Bronchus fibroblast of lung (primary cell): ENCODE results near the gene KLF1. TPM values are rescaled to one million over a fixed set of nuclear protein-coding genes. Genes with fewer than 3 reads are reported as not detected.

ENCODE experiments used
- total RNA-seq: library from RNA; depleted of rRNA; stranded (reverse); fragments of >200 nt; gene quantifications from 2 replicates; pipeline ENCODE4 v1.2.3, GENCODE V29; 2015

The KLF1 gene
- total RNA-seq, result 0.17 TPM in 1 of 2 replicates, not detected in the other

DNA sequence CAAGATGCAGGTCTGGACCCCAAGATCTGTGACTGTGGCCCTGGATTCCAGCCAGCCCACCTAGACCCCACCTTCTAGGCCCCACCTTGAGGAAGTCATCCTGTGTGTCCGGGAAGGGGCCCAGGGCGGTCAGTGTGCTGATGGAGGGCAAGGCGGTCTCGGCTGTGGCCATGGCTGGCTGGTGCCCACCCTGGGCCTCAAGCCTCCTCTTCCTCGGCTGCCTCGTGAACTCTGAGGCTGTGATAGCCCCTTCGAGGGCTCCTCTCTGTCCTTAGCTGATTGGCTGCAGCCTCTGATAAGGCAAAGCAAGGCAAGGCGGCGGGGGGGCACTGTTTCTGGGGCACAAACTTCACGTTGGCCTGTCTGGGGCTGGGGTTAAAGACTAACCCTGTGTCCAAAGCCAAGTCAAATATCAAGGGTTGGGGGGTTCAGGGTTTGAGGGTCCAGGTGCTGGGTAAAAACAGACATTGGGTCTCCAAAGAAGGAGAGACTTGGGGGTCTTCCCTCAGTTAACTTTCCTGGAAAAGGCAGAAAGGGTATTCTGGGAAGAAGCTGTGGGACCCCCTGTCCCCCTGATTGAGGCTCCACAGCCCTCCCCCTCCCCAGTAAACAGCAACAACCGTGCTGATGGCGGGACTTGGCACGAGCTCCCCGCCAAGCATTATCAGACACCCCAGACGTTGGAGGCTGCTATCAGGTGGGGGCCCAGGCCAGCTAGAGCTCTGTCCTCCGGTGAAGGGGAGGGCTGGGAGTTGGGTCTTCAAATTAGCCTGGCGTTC, at the start of gene KLF1:
Gene KLF1 (minus strand): TSS at position 233 of the 779 bp plus-strand sequence. CDS start 61 bp downstream, at position 172.

DNA sequence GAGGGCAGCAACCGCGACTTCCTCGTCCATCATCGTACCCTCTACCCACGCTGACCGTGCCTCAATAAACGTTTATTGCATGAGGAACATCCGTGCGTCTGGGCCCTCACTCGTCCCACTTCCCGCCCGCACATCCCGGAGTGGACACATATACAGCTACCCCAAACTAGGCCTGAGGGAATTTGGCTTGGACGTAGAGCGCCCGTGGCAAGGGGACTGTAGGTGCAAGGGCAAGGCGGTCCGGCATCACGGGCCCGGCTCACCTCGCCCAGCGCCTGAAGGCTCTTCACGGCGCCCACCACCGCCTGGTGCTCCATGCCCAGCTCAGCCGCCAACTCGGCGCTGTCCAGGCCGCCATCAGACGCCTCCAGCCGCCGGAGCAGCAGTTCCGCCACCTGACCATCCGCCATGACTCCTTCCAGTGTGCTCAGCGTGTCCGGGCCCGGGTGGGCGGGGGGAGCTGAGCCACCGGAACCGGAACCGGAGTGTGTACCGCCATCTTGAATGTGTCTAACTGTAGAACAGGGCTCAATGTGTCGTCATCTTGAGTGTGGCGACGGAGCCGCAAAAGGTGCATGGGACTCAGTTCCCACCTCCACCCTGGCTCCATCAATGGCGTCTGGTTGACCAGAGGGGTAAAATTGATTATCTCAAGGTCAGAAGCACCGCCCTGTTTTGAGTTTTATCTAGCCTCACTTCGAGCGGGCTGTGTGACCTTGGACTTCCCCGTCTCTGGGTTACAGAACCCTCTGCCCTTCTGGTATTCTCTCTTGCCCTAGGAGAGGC, 46.5 kb upstream of the KLF1 start, which contains the start of gene FARSA:
Gene FARSA (minus strand): TSS at position 425 of the 786 bp plus-strand sequence. CDS start 15 bp downstream, at position 410.

DNA sequence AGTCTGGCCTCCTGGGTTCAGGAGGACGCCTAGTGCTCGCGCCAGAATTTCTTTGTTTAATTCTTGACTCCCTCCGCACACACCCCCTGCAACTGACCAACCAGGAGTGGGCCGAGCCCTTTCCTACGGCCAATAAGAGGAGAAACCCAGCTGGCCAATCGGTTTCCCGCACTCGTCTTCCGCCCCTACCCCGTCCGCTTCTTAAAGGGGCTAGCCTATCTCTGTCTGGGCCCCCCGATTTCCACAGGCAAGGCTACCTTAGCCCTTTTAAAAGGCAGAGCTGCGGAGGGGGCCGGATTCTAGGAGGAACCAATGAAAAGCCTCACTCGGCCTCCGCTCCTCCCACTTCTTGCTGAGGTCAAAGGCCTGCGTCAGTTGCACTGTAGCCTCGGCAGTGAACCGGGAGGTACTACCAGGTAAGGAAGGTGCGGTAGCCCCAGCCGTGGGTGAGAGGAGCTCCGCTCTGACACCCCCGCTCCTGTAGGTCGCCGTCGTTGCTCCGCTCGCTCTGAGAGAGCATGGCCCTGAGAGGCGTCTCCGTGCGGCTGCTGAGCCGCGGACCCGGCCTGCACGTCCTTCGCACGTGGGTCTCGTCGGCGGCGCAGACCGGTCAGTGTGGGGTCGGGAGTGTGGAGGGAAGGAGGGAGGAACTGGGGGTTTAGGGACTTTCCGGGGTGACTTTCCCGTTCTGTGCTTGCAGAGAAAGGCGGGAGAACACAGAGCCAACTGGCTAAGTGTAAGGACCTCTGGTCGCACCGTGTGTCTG, 4.0 kb upstream of the KLF1 start, which contains the start of gene GCDH:
Gene GCDH (plus strand): TSS at position 374 of the 766 bp plus-strand sequence. CDS start 145 bp downstream, at position 519.

DNA sequence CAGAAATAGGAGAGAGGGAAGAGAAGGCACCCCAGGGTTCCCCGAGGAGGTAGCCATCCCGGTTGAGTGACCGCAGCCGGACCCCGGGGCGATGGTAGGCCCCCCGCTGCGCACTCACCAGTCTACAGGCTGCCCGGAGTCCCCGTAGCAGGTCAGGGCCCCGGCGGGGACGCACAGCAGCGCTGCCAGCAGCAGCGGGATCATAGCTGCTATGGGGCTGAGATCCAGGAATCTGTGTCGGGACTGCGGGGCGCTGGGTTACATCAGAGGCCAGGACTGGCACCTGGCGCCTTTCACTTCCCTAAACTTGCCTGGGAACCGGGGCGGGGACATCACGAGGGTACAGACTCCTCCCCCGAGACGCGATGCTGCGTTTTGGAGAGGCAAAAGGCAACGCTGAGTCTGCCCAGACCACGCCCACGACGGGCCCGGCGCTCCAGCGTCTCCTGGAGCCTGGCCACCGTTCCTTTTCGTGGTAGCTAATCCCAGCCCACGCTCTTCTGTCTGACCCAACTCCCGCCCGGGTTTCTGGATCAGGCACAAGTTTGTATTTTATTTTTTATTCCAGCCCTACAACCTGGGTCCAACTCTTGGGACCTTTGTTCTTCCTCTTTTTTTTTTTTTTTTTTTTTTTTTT, 5.7 kb downstream of the KLF1 start, which contains the start of gene DNASE2:
Gene DNASE2 (minus strand): TSS at position 278 of the 637 bp plus-strand sequence. CDS start 74 bp downstream, at position 204.

GRCh38 chr19:12838182-12838885, 48.7 kb downstream of the KLF1 start, which contains the start of gene MAST1:
MAST1 (plus strand) TSS chr19:12838515; CDS start chr19:12838573, 58 bp downstream.

GRCh38 chr19:12834566-12834943, 52.4 kb downstream of the KLF1 start, which contains the start of gene RTBDN:
RTBDN (minus strand) TSS chr19:12834579; CDS start chr19:12829979, 4,600 bp downstream.

Other genes with a start within 250 kb of the KLF1 start
- 38.1 and 48.3 TPM in 2 replicates for gene MAN2B1, start 220.5 kb downstream of the KLF1 start, total RNA-seq
- 11.9 and 12.5 TPM in 2 replicates for gene WDR83, start 220.4 kb downstream of the KLF1 start, total RNA-seq
- 86.8 and 95.9 TPM in 2 replicates for gene DHPS, start 205.3 kb downstream of the KLF1 start, total RNA-seq
- gene GNG14, start 199.2 kb downstream of the KLF1 start, total RNA-seq, result not detected in 2 replicates
- gene FBXW9, start 190.6 kb downstream of the KLF1 start, total RNA-seq, result 15.1 and 16.1 TPM in 2 replicates
- gene TNPO2, start 163.3 kb downstream of the KLF1 start, total RNA-seq, result 19.3 and 22.4 TPM in 2 replicates
- gene TRIR, start 152.5 kb downstream of the KLF1 start, total RNA-seq, result 361 and 399 TPM in 2 replicates
- 122 and 149 TPM in 2 replicates for gene GET3, start 149.7 kb downstream of the KLF1 start, total RNA-seq
- not detected in 2 replicates for gene BEST2, start 135.4 kb downstream of the KLF1 start, total RNA-seq
- gene HOOK2, start 111.6 kb downstream of the KLF1 start, total RNA-seq, result 7.0 and 10.9 TPM in 2 replicates
- 96.3 and 105 TPM in 2 replicates for gene JUNB, start 95.7 kb downstream of the KLF1 start, total RNA-seq
- gene PRDX2, start 85.4 kb downstream of the KLF1 start, total RNA-seq, result 409 and 461 TPM in 2 replicates
- not detected in 2 replicates for gene THSD8, start 85.1 kb downstream of the KLF1 start, total RNA-seq
- gene RNASEH2A, start 80.6 kb downstream of the KLF1 start, total RNA-seq, result 57.0 and 62.4 TPM in 2 replicates
- not detected in 2 replicates for gene RTBDN, start 52.6 kb downstream of the KLF1 start, total RNA-seq
- 0.17 and 0.89 TPM in 2 replicates for gene MAST1, start 48.7 kb downstream of the KLF1 start, total RNA-seq
- gene DNASE2, start 5.8 kb downstream of the KLF1 start, total RNA-seq, result 21.3 and 28.6 TPM in 2 replicates
- 49.1 and 51.1 TPM in 2 replicates for gene GCDH, start 4.0 kb upstream of the KLF1 start, total RNA-seq
- gene SYCE2, start 32.1 kb upstream of the KLF1 start, total RNA-seq, result 0.74 and 0.84 TPM in 2 replicates
- gene FARSA, start 46.5 kb upstream of the KLF1 start, total RNA-seq, result 72.5 and 72.7 TPM in 2 replicates
- 1,083 and 1,086 TPM in 2 replicates for gene CALR, start 51.4 kb upstream of the KLF1 start, total RNA-seq
- 138 and 145 TPM in 2 replicates for gene RAD23A, start 58.7 kb upstream of the KLF1 start, total RNA-seq
- 63.0 and 81.9 TPM in 2 replicates for gene GADD45GIP1, start 70.0 kb upstream of the KLF1 start, total RNA-seq
- gene DAND5, start 82.4 kb upstream of the KLF1 start, total RNA-seq, result not detected in 2 replicates
- 41.0 and 42.9 TPM in 2 replicates for gene NFIX, start 108.3 kb upstream of the KLF1 start, total RNA-seq
- 3.2 and 3.3 TPM in 2 replicates for gene LYL1, start 215.7 kb upstream of the KLF1 start, total RNA-seq
- 33.6 and 37.0 TPM in 2 replicates for gene TRMT1, start 229.5 kb upstream of the KLF1 start, total RNA-seq
- gene NACC1, start 231.1 kb upstream of the KLF1 start, total RNA-seq, result 73.7 and 79.7 TPM in 2 replicates